GM19351 (cell line): ENCODE data around the gene BDH2.

Experiments used
- ATAC-seq: cut with Tn5 transposase; IDR thresholded peaks from one replicate; pipeline ENCODE4 v1.9.1; 2021; ENCODE audit warnings: mild to moderate bottlenecking, moderate library complexity; ENCODE audit not compliant: unreplicated experiment

The BDH2 gene

DNA sequence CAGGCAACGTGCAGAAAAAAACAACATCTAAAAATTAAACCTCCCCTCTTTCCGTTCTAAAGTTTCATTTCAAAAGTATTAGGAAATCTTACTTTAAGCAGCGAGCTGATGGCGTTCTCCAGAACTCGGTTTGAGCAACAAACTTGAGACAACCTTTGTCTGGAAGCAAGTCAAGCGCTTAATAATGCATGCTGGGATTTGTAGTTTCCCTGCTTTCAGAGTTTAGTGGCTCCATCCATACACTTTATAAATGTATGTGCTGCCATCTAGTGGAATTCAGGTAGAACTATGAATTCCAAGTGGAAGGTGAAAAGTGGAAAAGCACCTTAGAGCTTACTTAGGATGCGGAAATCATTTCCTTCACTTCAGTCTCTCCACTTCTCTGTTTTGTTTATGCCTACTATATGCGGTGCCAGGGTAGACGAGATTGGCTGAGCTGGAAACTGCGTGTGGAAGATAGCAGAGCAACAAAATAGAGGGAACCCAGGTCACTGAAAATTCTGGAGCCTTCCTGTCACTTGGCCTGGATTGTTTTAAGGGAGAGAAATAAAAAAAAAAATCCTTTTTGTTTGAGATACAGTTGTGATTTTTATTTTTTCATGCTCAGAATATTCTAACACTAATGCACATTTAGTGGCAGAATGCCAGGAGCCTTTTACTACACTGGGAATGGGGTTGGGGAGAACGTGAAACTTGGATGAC, at the start of gene BDH2:
Gene BDH2, minus strand, starts transcription at position 144 of the 702 bp plus-strand sequence. CDS start 3,580 bp downstream, outside the sequence.
- peak; percentile 98 for ATAC-seq

DNA sequence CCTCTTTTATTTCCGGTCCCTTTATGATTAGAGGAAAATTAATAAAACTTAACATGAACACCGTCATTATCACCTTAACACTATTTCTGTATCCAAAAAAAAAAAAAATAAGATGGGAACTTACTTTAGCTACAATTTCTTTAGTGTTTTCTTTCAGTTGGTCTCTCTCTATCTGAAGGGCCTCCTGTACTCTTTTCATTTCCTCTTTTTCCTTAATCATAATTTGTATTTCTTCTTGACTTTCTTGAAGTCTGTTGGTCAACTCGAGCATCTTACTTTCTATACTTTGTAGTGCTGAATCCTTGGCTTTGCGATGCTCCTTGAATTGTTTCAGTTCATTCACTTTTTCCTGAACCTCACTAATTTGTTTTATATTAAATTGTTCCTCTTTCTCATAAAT, 45.3 kb upstream of the BDH2 start:
- peak; percentile 39 for ATAC-seq

DNA sequence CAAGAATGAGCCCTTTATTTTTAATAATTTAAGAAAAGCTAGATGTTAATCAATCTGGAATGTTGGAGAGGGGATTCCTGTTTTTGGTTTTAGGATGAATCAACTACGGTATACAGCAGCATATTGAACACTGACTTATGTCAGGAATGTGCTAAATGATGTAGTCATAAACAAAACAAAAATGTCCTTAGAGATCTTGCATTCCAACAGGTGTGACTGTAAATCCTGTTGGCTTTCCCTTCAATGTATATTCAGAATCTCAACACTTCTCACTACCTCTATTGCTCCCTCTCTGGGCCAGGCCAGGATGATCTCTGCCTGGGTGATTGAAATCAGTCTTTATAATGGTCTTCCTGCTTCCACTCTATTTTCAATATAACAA, 37.8 kb upstream of the BDH2 start:
- no peak for ATAC-seq

DNA sequence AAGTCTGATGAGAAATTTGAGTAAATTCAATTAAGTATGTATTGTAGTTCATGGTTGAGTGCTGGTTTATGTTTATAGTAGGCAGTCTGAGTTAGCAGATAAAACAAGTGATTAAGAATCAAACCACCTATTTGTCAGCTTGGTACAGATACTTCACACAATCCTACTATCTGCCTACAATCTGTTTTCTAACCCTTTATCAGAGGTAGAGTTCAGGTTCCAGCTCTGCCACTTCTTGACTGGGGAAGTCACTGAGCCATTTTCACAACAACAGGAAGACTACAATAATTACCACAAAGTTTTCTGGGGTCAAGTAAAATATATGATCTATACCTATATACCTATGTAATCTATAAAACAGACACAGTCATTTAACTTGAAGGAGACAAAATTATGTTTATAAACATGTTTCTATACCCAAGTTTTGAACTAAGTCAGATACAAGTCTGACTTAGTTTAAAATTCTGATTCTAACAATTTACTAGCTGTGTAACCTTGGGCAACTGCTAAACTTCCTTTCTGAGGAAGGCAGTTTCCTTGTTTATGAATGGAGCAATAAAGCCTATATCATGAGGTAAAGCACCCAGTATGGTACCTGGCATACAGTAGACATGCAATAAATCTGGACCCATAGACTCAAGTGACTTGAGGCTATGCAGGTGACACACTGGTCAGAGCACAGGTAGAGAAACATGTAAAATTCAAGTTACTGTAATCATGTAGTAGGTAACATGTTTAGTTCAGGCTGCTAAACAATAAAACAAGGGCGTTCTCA, 37.2 kb upstream of the BDH2 start:
- ATAC-seq, result no peak

DNA sequence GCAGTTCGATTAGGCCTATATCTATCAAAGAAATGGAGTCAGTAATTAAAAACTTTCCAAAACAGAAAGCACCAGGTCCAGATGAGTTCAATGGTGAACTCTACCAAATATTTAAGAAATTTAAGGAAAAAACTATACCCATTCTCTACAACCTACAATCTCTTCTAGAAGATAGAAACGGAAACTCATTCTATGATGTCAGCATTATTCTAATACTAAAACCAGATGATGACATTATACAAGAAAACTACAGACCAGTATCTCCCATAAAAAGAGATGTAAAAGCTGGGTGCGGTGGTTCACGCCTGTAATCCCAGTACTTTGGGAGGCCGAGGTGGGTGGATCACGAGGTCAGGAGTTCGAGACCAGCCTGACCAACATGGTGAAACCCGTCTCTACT, 29.5 kb upstream of the BDH2 start:
- no peak for ATAC-seq

DNA sequence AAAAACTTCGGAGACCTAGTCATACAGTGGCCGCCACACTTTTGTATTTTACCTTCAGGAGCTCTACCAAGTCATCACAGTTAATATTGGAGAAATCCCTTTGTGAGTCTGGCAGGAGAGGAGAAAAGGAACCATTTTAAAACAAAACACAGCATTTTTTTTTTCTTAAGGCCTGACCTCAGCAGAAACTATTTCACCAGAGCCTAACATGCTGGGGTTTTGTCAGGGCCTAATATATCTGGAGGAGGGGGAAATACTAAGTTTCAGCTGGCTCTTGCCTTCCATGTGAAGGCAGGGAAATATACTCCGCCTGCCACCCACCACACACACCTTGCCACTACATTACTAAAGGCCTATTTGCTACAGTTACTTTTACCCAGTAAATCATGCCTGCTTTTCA, 26.5 kb upstream of the BDH2 start:
- no peak for ATAC-seq

DNA sequence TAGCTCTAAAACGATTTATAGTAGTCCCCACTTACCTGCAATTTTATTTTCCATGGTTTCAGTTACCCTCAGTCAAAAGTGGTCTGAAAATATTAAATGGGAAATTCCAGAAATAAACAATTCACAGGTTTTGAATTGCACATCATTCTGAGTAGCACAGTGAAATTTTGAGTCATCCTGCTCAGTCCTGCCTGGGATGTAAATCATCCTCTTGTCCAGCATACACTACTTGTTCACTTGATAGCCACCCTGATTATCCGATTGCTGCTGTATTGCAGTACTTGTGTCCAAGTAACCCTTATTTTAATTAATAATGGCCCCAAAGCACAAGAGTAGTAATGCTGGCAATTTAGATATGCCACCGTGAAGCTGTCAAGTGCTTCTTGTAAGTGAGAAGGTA, 23.5 kb upstream of the BDH2 start:
- ATAC-seq, result no peak

DNA sequence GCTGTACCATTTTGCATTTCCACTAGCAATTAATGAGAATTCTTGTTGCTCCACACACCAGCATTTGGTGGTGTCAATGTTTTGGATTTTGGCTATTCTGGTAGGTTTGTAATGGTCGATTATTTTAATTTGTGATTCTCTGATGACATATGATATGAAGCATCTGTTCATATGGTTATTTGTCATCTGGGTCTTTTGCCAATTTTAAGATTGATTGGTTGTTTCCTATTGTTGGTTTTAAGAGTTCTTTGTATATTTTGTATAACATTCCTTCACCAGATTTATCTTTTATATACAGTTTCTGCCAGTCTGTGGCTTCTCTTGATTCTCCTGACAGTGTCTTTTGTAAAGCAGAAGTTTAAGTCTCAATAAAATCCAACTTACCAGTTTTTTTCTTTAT, 18.5 kb upstream of the BDH2 start:
- ATAC-seq, result no peak

DNA sequence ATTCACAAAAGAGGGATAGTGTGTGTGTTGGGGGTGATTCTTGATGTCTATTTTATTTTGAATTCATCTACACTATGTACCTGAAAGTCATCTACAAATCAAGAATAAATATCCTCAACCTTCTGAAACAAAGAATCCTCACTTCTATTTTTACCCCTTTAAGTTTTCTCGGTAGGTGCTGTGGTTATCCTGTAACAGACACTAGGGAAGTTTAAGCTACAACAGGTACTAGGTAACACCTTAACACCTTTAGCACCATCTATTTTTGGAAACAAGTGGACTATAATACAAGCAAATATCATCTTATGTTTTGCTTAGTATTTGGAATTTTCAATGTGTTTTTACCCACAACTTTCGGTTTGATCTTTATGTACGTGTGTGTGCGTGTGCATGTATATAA, 12.0 kb upstream of the BDH2 start:
- no peak for ATAC-seq

DNA sequence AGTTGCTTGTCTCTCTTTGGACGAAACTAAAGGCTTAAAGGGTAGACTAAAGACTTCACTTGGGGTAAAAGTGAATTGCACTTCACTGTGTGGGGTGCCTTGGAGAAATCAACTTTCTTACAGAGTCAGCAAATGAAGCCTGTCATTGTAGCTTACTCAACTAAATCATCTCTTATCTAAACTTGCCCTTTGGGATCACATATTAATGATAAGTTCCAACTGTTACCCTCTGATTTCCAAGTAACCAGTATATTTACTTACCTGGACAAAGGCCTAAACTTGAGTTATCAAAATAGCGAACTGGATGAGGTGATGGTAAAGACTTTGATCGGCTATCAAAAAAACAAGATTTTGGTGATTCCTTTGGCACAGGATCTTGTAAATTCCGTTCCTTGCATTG, 8.9 kb upstream of the BDH2 start:
- no peak for ATAC-seq

DNA sequence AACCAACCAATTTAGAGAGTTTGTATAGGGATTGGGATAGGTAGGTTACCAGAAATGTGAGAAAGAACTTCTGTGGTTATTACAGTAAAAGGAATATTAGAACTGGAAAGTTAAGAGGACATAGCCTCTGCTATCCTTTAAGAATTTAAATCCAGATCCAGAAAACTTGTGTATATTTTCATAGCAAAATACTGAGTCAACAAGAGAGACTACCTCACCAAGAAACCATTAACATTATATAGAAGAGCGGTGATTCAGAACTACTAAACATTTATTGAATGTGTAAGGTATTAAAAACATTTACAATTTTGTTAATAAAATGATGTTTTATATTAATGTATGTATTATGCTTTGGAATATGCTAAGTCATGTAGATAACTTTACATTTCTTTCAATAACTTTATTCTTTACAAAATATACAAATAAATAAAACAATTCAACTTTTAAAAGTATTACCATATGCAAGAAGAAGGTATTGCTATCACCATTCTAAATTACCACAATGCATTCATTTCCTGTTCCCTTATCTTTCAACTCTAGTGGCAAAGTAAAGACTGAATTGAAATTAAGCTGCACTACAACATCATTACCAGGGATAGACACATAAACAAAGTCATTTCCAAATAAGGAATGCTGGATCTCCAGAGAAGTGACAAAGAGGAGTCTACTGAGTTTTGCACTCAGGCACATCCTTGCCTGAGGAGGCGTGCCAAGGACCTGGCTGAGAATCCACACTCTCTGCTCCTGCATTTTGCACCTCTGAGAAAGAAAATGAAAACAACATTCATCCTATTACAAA, 6.1 kb upstream of the BDH2 start:
- ATAC-seq, result no peak

DNA sequence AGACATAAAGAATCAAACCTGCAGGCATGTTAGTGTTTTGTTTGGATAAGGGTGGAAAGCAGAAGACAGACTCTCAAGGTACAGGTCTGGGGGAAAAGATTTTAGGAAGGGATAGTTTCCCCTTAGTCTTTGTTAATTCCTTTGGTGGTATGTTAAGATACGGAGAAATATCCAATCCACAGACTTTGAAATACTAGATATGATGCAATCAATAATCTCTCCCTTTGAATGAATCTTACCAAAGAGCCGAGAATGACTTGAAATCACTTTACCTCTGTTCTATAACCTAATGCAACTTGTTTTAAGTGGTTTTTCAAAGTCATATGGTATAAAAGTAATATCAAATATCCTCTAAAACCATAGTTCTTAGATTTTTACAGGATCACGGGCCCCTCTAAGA, 5.3 kb upstream of the BDH2 start:
- ATAC-seq, result no peak

DNA sequence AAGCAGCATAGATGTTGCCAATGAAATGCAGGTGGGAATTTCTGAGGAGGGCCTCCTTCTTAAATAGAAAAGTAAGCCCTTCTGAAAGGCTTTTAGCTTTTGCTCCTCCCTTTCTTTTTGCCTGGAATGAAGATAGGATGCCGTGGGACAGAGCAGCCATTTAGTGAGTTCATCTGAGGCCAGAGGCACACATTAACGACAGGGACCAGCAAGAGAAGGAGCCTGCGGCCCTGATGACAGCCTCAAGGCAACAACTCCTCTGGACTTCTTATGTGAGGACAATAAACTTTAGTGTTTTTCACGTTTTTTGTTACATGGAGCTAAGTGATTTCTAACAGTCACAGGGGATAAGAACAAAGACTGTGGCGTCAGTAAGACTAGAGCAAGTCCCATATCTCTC, 1.1 kb upstream of the BDH2 start:
- no peak for ATAC-seq

DNA sequence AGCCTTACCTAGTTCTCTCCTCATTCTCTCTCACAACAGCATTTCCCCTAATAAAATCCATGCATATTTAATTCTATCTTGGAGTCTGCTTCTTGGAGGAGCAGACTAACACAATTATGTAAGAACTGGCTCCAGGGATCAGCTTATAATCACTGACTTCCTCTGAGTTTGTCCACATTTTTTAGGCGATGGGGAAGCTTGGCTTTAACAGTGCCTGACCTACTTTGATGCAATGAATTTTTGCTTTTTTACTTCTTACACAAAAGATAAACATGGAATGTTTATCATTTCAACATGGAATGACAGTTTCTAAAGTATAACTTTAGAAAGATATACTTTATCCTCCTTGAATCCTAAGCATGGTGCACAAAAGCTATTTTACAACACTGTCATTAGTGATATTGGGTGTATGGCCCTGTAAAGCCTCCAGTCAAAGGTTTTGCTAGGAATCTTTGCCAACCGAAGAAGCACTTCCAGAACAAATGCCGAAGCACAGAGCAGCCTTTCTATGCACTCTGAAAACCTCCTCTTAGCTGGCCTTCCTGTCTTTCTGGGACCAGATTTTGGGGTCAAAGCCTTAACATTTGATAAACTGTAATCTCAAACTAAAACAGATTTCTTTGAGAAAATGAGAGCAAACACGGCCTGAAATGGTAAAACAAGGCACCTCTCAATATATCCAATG, 736 bp downstream of the BDH2 start:
- no peak for ATAC-seq

DNA sequence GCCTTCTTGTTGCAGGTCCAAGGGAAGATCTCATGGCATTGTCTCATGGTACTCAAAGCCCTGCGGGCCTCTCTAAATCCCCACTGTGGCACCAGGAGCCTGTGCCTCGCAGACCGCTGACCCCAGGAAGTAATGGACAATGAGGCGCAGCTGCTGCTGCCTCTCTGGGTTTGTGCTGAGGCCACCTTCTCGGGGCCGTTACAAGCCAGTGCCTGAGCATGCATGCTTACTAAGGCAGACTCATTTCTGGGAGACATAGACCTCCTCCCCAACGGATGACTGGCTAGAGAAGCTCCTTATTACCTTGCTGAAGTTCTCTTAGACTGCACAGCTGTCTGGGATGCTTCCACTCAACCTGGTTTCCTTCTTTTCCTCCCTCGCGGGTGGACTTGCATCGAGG, 1.3 kb downstream of the BDH2 start:
- ATAC-seq, result no peak

DNA sequence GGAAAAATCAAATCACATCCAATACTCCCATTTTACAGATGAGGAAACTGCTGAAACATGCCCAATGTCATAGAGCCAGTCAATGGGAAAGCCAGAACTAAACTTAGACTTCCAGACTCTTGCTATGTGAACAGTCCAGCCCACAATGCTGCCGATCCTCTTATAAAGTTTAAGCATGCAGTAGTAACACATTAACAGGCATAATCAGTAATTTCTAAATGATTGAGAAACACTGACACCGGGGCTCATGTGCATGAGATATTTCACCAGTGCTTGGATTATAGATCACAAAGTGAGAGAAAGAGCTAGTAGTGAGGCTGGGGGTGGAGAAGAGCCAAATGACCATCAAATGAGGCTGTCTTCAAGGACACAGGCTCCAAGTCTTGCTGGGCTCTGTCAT, 2.5 kb downstream of the BDH2 start:
- no peak for ATAC-seq

DNA sequence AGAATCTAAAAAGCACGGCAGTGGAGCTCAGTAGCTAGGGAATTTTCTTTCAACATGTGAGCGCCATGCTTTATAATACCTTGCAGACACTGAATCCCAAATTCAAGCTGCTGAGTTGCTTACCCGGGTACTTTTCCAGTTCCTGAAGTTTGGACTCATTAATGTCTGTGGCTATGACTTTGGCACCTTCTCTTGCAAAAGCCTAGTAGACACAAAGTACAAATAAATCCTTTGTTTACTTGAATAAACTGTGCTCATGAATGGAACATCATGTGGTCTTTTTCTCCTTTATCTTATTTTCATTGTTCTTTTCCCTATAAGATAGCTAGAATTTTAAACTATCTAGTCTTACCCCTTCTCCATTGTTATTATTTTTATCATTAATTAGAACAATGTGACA, 4.6 kb downstream of the BDH2 start:
- ATAC-seq, result no peak

DNA sequence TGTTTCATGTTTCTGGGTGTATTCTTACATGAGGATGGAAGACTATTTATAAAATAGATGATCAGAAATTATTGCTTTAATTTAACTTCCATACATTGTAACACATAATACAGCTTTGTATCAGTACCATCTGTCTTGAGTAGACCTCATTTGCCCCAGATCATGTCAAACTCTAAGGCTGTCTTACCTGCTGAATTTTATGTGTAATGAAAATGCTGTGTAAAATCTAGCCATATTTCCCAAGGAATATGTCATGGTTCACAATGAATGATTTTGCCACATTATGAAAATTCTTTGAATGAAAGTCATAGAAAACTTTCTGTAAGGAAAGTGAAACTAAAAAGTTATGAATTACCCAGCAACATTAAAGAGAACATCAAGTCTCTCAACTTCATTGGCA, 7.4 kb downstream of the BDH2 start:
- no peak for ATAC-seq

DNA sequence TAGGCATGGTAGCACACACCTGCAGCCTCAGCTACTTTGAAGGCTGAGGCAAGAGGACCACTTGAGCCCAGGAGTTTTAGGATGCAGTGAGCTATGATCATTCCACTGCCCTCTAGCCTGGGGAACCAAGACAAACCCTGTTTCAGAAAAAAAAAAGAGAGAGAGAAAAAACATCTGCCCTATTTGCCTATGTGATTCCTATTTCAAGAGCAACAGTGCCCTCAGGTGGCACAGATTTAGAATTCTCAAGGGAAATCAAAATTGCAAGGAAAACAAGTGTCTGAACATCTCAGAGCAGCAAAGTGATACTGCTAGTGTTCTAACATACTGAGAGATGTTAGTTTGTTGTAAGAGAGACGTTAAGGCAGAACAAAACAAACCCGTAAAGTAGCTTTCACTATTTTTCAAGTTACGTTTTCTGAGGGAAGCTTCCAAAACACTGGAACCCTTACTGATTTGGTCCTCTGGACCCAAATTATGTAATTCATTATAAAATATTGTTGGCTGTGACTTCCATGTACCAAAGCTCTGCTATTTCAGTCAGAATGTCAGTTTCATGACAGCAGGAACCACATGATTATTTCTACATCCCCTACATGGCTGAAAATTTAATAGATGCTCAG, 7.9 kb downstream of the BDH2 start:
- peak; percentile 84 for ATAC-seq

DNA sequence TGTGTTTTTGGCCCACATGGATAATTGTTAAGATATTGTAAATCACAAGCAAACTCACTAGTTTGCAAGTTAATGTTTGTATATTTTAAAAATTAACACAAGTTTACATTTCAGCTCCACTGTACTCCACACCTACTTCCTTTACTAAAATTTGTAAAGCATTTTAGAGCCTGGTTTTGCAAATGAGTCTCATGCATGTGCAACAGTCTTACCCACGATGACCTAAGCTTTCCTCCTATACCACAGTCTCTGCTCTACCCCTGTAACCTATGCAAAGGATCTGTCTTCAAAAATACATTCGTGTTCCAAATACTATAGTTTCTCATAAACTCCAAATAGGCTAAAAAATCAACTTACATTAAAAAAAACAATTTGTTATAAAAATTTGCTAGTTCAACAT, 10.2 kb downstream of the BDH2 start:
- no peak for ATAC-seq

DNA sequence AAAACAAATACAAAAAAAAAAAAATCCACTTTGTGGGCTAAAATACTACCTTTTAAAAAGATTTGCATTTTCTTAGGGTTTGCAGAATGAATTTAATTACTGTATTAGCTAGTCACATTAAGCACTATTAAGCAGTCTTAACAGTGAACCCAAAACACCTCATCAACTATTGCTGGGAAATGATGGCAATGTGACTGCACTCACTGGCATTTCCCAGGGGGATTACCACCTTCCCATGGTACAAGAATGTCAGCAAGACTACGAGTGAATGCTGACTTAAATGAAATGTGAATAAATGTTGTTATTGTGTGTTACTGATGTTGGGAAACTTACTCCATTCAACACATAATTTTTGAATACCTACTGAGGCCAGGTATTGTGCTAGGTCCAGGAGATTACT, 13.1 kb downstream of the BDH2 start:
- ATAC-seq, result no peak
